BE2C (cell line): ENCODE measurements around the gene HACD4.

Source experiments
- DNase-seq: peaks from one replicate; pipeline ENCODE4 v3.0.0-alpha.2; 2020
- H3K27me3 ChIP-seq: fragments of 250-450 bp; sonication (Bioruptor Pico); 2 replicates; pipeline ENCODE4 v1.5.1; 2020; ENCODE audit warnings: mild to moderate bottlenecking
- H3K36me3 ChIP-seq: fragments of 250-450 bp; sonication (Bioruptor Pico); 2 replicates; pipeline ENCODE4 v1.5.1; 2020; ENCODE audit warnings: mild to moderate bottlenecking
- H3K4me1 ChIP-seq: fragments of 250-450 bp; sonication (Bioruptor Pico); 2 replicates; pipeline ENCODE4 v1.5.1; 2020
- H3K4me3 ChIP-seq: 2 replicates; pipeline ENCODE4 v1.5.1; 2011; ENCODE audit warnings: low read depth, low read length
- H3K9me3 ChIP-seq: fragments of 250-450 bp; sonication (Bioruptor Pico); 2 replicates; pipeline ENCODE4 v1.5.1; 2020
- CTCF ChIP-seq: IDR thresholded peaks from 2 replicates; pipeline ENCODE4 v1.5.1; 2012; ENCODE audit warnings: mild to moderate bottlenecking, low read depth, low read length

Gene HACD4

GRCh38 chr9:21015129-21015815 is 16.2 kb downstream of the HACD4 start:
- Histone ChIP-seq H3K27me3 (no peaks in the 10 kb centered on the region), H3K9me3 (no peaks in the 10 kb centered on the region), H3K4me3 (no peak overlapping the region), H3K36me3 (no peaks in the 10 kb centered on the region), H3K4me1 (no peaks in the 10 kb centered on the region)
- TF ChIP-seq CTCF, result no peak
- DNase-seq, result no peak

GRCh38 chr9:21002040-21002439 is 29.4 kb downstream of the HACD4 start:
- Histone ChIP-seq H3K27me3 (no peaks in the 10 kb centered on the region), H3K4me1 (no peaks in the 10 kb centered on the region), H3K9me3 (no peaks in the 10 kb centered on the region), H3K36me3 (no peaks in the 10 kb centered on the region; the same call in 1 of the 2 replicates), H3K4me3 (no peak overlapping the region)
- no peak for TF ChIP-seq CTCF
- no peak for DNase-seq

- no peaks in the 10 kb centered on the region for H3K4me1 ChIP-seq
- H3K27me3 ChIP-seq, result no peaks in the 10 kb centered on the region
- no peaks in the 10 kb centered on the region for H3K9me3 ChIP-seq
- H3K36me3 ChIP-seq, result no peaks in the 10 kb centered on the region; the same call in 1 of the 2 replicates
- no peak overlapping the region for H3K4me3 ChIP-seq
- no peak for TF ChIP-seq CTCF
- no peak for DNase-seq
These were observed 29.9 kb downstream of the HACD4 start for GRCh38 chr9:21001581-21001980.

- H3K27me3 ChIP-seq, result no peaks in the 10 kb centered on the region
- no peak for TF ChIP-seq CTCF
- H3K36me3 ChIP-seq, result no peaks in the 10 kb centered on the region; the same call in 1 of the 2 replicates
- no peaks in the 10 kb centered on the region for H3K4me1 ChIP-seq
- no peak overlapping the region for H3K4me3 ChIP-seq
- no peaks in the 10 kb centered on the region for H3K9me3 ChIP-seq
- DNase-seq, result no peak
These were observed 33.9 kb downstream of the HACD4 start for GRCh38 chr9:20997503-20998076.

- Histone ChIP-seq H3K36me3 (no peaks in the 10 kb centered on the region; the same call in 1 of the 2 replicates), H3K4me1 (no peaks in the 10 kb centered on the region), H3K9me3 (no peaks in the 10 kb centered on the region), H3K27me3 (no peaks in the 10 kb centered on the region), H3K4me3 (no peak overlapping the region)
- no peak for TF ChIP-seq CTCF
- DNase-seq, result no peak
These were observed 34.6 kb downstream of the HACD4 start for GRCh38 chr9:20996809-20997208.

- DNase-seq, result no peak
- no peaks in the 10 kb centered on the region for H3K27me3 ChIP-seq
- H3K9me3 ChIP-seq, result no peaks in the 10 kb centered on the region
- no peaks in the 10 kb centered on the region; the same call in 1 of the 2 replicates for H3K36me3 ChIP-seq
- no peak overlapping the region for H3K4me3 ChIP-seq
- H3K4me1 ChIP-seq, result no peaks in the 10 kb centered on the region
- no peak for TF ChIP-seq CTCF
These were observed 35.8 kb downstream of the HACD4 start for GRCh38 chr9:20995616-20996015.
